Anterior cingulate cortex (tissue), 58 donors: ENCODE results near the gene AS3MT.
"Not testable (repeated sequence)": the region's sequence is repeated elsewhere in the genome, so short reads cannot be mapped to it uniquely, and the experiment has no call there.

Experiments used
- DNase-seq, 58 donors: peaks; one replicate each; lab custom pipeline; 2025; lab: John Stamatoyannopoulos, UW

The AS3MT gene

DNA sequence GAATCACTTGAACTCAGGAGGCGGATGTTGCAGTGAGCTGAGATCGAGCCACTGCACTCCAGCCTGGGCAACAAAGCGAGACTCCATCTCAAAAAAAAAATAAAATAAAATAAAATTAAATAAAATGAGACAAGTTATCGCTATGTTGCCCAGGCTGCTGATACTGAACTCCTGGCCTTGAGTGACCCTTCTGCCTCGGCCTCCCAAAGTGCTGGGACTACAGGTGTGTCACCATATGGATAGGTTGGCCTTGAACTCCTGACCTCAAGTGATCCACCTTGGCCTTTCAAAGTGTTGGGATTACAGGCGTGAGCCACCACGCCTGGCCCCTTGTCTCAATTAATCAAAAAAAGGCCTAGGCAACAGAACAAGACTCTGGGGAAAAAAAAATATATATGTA lies 16.0 kb upstream of the AS3MT start:
- not testable (repeated sequence) for DNase-seq

- not testable (repeated sequence) for DNase-seq
These were observed 13.4 kb upstream of the AS3MT start for GRCh38 chr10:102855731-102856436.

DNA sequence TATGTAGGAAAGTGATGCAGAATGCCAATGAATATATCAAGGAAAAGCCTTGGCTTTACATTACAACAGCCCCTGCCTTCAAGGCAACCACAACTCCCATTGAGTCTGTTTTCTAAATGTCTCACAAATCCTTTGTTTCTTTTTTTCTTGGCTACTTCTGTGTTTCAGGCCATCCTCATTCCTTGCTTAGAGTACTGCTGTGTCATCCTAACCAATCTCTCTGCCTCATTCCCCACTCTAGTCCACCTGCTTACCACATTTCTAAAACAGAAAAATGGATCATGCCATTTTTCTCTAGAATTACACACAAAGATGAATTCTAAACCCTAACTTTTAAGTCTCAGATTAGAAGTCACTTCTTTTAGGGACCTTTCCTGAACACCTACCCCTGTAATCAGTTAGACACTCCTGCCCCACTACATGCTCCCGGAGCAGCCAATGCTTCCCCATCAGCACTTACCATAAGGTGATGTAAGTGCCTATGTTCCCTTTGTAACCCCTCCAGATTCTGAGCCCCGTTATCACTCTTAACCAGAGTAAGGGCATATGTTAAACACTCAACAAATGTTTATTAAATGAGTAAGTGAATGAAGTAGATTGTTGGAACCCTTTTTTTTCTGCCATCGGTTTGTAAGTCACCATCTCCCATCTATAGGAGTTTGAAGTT lies 12.4 kb upstream of the AS3MT start:
- DNase-seq = no peak

DNA sequence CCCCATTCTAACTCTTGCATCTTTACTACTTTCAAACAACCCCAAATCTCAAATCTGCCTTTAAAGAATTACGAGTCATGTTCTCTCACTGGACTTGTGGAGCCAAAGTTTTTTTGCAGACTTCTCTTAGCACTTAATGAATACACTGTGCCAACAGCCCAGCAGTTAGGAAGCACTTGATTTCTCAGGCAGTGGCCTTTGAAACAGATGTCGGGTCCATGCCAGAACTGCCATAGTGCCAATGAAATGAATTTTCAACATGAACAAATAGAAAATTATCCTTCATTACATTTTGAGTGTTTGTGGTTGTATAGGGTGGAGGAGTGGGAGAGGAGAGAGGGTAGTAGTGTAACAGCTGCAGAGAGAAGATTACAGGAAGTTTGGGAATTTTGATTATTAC lies 9.4 kb upstream of the AS3MT start:
- DNase-seq = peak in 1 of 58 donors; percentile 3

GRCh38 chr10:102863660-102864059 lies 5.6 kb upstream of the AS3MT start:
- no peak for DNase-seq

GRCh38 chr10:102865620-102866019 lies 3.6 kb upstream of the AS3MT start:
- DNase-seq = no peak

DNA sequence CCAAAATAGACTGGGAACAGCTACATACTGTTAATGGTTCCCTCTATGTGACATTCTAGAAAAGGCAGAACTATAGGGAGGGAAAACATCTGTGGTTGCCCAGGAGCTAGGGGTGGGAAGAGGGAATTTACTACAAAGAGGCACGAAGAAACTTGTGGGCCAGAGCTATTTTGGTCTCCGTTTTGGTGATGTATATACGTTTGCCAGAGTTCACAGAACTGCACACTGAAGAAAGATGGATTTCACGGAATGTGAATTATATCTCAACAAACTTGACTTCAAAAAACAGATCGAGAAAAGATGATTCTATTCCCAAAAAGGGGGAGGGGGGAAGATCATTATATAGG lies 386 bp upstream of the AS3MT start:
- DNase-seq = no peak

DNA sequence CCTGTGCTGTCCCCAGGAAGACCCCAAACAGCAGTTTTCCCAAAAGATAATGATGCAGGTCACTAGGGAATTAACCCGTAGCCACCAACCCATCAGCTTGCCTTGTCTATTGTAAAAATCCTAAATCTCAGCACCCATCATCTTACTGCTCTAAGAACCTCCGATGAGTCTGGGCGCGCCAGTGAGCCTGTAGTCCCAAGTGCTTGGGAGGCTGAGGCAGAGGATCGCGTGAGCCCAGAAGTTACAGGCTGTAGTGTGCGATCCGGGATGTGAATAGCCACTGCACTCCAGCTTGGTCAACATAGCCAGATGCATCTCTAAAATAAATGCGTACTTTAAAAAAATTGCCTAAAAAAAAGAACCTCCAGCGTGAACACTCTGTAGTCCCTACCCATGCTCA lies 951 bp downstream of the AS3MT start:
- DNase-seq = no peak

GRCh38 chr10:102872163-102872562 lies 2.9 kb downstream of the AS3MT start:
- no peak for DNase-seq

DNA sequence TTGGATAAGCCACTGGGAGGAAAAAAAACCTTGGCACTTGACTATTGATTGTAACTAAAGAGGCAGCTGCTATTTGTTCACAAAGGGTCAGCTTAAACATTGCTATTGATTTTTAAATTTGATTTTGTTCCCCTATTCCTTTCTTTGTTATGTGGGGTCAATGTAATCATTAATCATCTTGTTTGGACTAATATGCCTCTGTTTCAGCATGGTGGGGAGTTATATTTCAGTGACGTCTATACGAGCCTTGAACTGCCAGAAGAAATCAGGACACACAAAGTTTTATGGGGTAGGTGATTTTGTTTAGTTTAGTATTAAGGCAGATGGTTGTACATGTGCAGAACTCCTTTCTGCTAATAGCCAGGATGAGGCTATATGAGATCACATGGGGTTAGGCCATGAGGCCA lies 7.5 kb downstream of the AS3MT start:
- DNase-seq = no peak

DNA sequence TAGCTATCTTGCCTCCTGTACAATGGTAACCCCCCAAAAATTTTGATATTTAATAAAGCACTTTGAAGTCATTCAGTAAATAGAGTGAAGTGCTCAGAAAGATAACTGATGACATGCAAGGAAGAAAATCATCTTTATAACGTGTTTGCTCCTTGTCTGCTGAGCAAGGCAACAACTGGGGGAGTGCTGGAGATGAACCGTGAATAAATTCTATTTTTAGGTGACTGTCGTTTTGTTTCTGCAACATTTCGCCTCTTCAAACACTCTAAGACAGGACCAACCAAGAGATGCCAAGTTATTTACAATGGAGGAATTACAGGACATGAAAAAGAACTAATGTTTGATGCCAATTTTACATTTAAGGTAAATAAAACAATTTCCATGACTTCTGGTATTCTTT lies 9.4 kb downstream of the AS3MT start:
- DNase-seq = peak in 1 of 58 donors; percentile 5

GRCh38 chr10:102880256-102880655 lies 11.0 kb downstream of the AS3MT start:
- no peak for DNase-seq

- DNase-seq = no peak
These were observed 18.8 kb downstream of the AS3MT start for GRCh38 chr10:102888048-102888447.

DNA sequence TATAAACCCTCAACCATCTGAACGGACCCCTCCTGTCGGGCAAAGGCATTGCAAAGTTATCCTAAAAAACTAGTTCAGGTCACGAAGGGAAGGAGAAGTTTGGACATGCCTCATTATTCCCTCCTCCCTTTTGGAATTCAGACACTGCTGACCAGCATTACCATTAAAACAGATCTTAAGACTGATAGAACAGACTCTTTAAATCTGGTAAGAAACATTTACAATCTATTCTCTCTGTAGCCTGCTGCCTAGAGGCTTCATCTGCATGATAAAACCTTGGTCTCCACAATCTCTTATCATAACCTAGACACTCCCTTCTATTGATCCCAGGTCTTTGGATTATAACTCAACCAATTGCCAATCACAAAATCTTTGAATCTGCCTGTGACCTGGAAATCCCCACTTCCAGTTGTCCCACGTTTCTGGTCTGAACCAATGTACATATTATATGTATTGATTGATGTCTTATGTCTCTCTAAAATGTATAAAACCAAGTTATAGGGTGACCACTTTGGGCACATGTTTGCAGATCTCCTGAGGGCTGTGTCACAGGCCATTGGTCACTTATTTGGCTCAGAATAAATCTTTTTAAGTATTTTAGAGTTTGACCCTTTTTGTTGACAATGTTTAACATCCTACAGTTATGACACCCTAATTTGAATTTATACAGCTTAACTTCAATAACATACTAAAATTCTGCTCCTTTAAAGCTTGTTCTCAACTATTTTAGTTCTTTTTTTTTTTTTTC lies 25.4 kb downstream of the AS3MT start:
- DNase-seq = no peak

GRCh38 chr10:102900006-102900405 lies 30.7 kb downstream of the AS3MT start:
- no peak for DNase-seq

DNA sequence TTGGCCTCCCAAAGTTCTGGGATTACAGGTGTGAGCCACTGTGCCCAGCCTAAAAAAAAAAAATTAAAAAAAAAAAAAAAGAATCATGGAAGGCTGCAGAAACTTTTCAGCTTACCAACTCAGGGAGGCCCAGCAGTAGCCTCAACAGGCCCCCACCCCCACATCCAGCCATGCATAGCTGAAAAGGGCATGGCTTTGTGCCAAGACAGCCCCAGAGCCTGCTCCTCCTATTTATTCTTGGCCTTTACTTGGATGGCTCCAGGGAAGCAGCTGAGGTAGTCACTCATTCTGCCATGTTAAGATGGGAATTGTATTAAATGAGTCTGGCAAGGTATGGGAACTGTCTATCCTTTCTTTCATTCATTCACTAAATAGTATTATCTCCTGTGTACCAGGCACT lies 35.1 kb downstream of the AS3MT start:
- no peak for DNase-seq

DNA sequence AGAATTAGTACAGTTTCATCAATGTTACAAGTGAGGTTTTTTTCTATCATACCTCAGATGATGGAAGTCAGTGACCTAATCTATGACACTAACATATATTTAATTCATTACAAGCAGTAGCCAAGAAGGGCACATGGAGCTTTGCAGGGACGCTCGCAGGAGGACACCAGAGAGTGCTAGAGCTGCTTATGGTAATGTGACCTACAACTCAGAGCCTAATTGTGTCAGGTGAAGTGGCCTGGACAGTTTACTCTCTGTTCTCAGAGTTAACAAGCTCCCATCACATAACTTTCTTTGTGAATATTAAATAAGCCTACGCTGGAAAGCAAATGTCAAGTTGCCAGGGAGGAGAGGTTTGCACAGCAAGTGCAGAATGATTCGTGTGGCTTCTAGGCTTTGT lies 37.2 kb downstream of the AS3MT start:
- DNase-seq = no peak

DNA sequence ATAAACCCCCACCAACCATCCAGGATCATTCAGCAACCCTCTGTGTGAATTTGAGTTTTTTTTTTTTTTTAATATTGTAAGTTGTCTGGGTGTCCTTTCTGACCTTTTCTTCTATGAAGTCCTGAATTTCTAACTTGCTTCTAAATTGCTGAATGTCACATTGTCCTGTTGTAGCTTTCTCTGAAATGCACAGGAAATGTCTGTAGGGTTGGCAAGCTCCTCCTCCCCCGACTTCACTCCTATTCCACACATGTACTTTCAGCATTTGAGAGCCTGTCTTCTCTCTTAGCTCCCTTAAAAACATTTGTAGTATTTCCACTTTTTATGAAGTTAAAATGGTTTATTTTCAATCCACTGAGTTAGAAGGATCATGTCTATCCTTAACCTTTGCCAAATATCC lies 45.5 kb downstream of the AS3MT start:
- no peak for DNase-seq

GRCh38 chr10:102916173-102916572 lies 46.9 kb downstream of the AS3MT start:
- no peak for DNase-seq

DNA sequence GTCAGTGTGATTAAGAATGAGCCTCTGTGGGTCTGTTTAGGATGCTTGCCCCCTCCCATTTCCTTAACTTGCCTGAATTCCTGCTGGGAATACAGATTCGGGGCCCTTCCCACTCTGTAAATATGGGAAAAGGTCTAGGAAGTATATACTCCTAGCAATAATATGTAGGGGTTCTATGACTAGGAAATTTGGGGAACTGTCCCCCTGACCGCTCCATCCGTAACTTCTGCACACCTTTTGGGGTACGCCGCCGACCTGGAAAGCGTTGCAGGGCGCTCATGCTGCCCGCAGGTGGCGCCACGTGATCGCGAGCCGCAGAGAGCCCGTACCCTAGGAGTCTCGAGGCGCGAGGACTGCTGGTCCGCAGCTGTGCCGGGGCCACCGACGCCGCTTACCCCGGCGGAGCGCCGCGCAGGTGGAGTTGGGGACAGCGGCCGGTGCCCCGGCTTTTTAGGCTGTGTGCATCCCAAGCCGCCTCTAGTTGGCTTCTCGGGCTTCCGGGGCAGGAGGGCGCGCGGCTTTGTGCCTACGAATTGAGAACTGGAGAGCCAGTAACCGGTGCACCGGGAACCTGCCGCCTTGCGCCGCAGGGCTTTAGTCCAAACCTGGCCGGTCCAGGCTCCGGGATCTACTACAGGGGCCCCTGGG lies 48.2 kb downstream of the AS3MT start:
- peak in 56 of 58 donors; percentile 44 to 90 (median 80) for DNase-seq
